Measurements from ENCODE around the gene HLA-DQB1.
"Not testable (repeated sequence)": the region's sequence is repeated elsewhere in the genome, so short reads cannot be mapped to it uniquely, and the experiment has no call there.

The HLA-DQB1 gene

GRCh38 chr6:32659856-32660595 is 6.4 kb downstream of the HLA-DQB1 start:
- no peak for DNase-seq

GRCh38 chr6:32658268-32658897 is 8.1 kb downstream of the HLA-DQB1 start:
- no peak for DNase-seq

- not testable (repeated sequence) for DNase-seq
Measured at GRCh38 chr6:32657819-32658218, 8.6 kb downstream of the HLA-DQB1 start.

GRCh38 chr6:32657329-32657728 is 9.1 kb downstream of the HLA-DQB1 start:
- DNase-seq: not testable (repeated sequence)

GRCh38 chr6:32655203-32655710 is 11.2 kb downstream of the HLA-DQB1 start:
- no peak for DNase-seq

- DNase-seq: no peak
Measured at GRCh38 chr6:32645047-32645703, 21.3 kb downstream of the HLA-DQB1 start.

- DNase-seq: no peak
Measured at GRCh38 chr6:32643904-32644303, 22.6 kb downstream of the HLA-DQB1 start.

- no peak for DNase-seq
Measured at GRCh38 chr6:32642720-32643106, 23.7 kb downstream of the HLA-DQB1 start.

GRCh38 chr6:32641785-32642719 is 24.4 kb downstream of the HLA-DQB1 start:
- DNase-seq: not testable (repeated sequence)

GRCh38 chr6:32641122-32641521 is 25.3 kb downstream of the HLA-DQB1 start:
- DNase-seq: no peak

- no peak for DNase-seq
Measured at GRCh38 chr6:32639440-32640394, 26.7 kb downstream of the HLA-DQB1 start.

- DNase-seq: no peak
Measured at GRCh38 chr6:32638532-32639219, 27.8 kb downstream of the HLA-DQB1 start.

GRCh38 chr6:32637883-32638282 is 28.6 kb downstream of the HLA-DQB1 start:
- no peak for DNase-seq

- DNase-seq: no peak
Measured at GRCh38 chr6:32637219-32637880, 29.1 kb downstream of the HLA-DQB1 start, which contains the start of gene HLA-DQA1. HLA-DQA1 (plus strand) TSS chr6:32637406; CDS start chr6:32637459, 53 bp downstream.

GRCh38 chr6:32635526-32636123 is 30.8 kb downstream of the HLA-DQB1 start:
- no peak for DNase-seq

- DNase-seq: not testable (repeated sequence)
Measured at GRCh38 chr6:32629793-32630192, 36.7 kb downstream of the HLA-DQB1 start.

- DNase-seq: no peak
Measured at GRCh38 chr6:32627831-32628230, 38.6 kb downstream of the HLA-DQB1 start.

- DNase-seq: no peak
Measured at GRCh38 chr6:32627249-32627648, 39.2 kb downstream of the HLA-DQB1 start.

- no peak for DNase-seq
Measured at GRCh38 chr6:32625137-32625536, 41.3 kb downstream of the HLA-DQB1 start.

- no peak for DNase-seq
Measured at GRCh38 chr6:32624565-32624964, 41.9 kb downstream of the HLA-DQB1 start.
